CD4-positive, alpha-beta T cell treated with Interleukin-1 beta for 1 hour (primary cell): ENCODE results near the gene PDF.

ENCODE experiments used
- DNase-seq, 2 donors: peaks; one replicate each; pipeline ENCODE4 v3.0.0-alpha.2; 2020 to 2022

PDF gene

GRCh38 chr16:69338557-69339288 is 8.3 kb upstream of the PDF start:
- DNase-seq: no peak

GRCh38 chr16:69334696-69335095 is 4.3 kb upstream of the PDF start:
- DNase-seq: no peak

GRCh38 chr16:69329369-69330285 is 761 bp downstream of the PDF start:
- no peak for DNase-seq

GRCh38 chr16:69328854-69329316 is 1.5 kb downstream of the PDF start:
- DNase-seq: no peak

GRCh38 chr16:69327585-69328310 is 2.6 kb downstream of the PDF start:
- DNase-seq: no peak

- DNase-seq: no peak
Observed at GRCh38 chr16:69326172-69326873, 4.1 kb downstream of the PDF start.

GRCh38 chr16:69325784-69326171 is 4.6 kb downstream of the PDF start:
- DNase-seq: no peak

GRCh38 chr16:69324585-69325253 is 5.7 kb downstream of the PDF start:
- DNase-seq: no peak

- DNase-seq: no peak
Observed at GRCh38 chr16:69324013-69324531, 6.3 kb downstream of the PDF start.

GRCh38 chr16:69323415-69323814 is 7.0 kb downstream of the PDF start:
- no peak for DNase-seq

GRCh38 chr16:69322343-69322742 is 8.0 kb downstream of the PDF start:
- no peak for DNase-seq

- no peak for DNase-seq
Observed at GRCh38 chr16:69321080-69321479, 9.3 kb downstream of the PDF start.

- DNase-seq: no peak
Observed at GRCh38 chr16:69320740-69321073, 9.7 kb downstream of the PDF start.

- no peak for DNase-seq
Observed at GRCh38 chr16:69319826-69320739, 10.3 kb downstream of the PDF start.

GRCh38 chr16:69319381-69319780 is 11.0 kb downstream of the PDF start:
- no peak for DNase-seq

GRCh38 chr16:69318911-69319289 is 11.5 kb downstream of the PDF start:
- DNase-seq: no peak

GRCh38 chr16:69318177-69318910 is 12.0 kb downstream of the PDF start:
- no peak for DNase-seq

- no peak for DNase-seq
Observed at GRCh38 chr16:69316595-69317034, 13.8 kb downstream of the PDF start.

GRCh38 chr16:69315486-69316311 is 14.7 kb downstream of the PDF start:
- no peak for DNase-seq
